ENCODE results near the gene RNF182. TPM values are rescaled to one million over a fixed set of nuclear protein-coding genes. Genes with fewer than 3 reads are reported as not detected.
"Not testable (repeated sequence)": the region's sequence is repeated elsewhere in the genome, so short reads cannot be mapped to it uniquely, and the experiment has no call there.

The RNF182 gene
- total RNA-seq, 2 donors from 2014 or later, result 0.24 to 0.37 TPM

DNA sequence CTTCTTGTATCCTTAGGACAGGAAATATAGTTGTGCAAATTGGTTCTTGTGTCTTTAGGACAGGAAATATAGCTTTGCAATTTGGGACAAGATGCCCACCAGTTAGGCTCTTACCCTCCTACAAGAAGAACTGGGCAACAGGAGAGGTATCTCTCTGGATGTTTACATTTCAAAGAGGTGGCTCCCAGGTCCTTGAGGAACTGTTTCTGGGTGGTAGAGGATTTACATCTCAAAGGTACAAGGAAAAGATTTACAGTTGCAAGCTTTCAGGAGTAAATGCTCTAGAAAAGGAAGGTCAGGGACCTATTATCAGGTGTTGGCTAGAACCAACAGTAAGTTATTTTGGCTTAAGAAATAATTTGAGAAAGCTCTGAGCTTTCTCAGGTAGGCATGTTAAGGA, 19.2 kb downstream of the RNF182 start:
- intact Hi-C loops (cut with DNase I), result no loop called here
- no peak for DNase-seq (ENCODE audit: low spot score)

GRCh38 chr6:13946506-13946905, 21.8 kb downstream of the RNF182 start:
- intact Hi-C loops (cut with DNase I), result no loop called here
- no peak for DNase-seq (ENCODE audit: low spot score)

DNA sequence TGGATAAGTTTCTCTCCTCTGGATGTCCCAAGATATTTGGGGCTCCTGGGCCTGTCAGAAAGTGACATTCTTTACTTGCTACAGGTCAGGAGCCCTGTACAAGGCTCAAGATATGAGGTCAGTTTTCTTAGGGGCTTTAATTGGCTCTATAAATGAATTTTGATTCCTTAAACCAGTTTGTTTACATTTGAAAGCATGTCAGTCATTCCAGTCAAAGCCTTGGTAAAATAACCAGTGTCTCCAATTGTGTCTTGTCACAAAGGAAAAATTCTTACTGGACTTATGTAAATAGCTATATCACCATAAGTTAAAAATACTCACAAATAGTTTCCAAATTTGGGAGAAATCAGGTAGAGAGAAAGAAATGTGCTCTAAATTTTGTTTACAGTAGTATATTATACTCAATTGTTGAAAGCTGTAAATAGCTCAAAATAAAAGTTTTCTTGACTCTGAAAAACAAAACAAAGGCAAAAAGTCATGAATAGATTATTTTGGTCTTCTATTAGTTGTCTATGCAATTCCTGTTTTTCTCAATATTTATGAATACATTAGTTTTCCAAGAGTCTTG, 22.9 kb downstream of the RNF182 start:
- intact Hi-C loops (cut with DNase I), result no loop called here
- no peak for DNase-seq (ENCODE audit: low spot score)

DNA sequence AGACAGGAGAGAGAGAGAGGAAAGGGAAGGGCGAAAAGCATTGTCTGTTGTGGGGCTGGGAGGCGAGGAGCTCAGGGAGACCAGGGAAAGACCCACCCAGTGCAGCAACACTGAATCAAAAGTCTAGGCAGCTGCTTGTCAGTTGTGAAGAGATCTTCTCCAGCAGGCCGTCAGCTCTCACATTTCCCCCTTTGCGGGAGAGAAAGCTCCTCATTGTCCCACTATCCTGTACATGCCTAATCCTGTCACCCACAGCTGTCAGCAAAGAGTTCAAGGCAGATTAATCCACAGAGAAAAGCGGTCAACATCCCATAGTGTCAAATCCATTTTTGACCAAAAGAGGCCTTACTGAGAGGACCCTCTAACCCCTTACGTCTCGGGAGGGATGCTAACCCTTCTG, 27.3 kb downstream of the RNF182 start:
- intact Hi-C loops (cut with DNase I), result no loop called here
- no peak for DNase-seq (ENCODE audit: low spot score)

DNA sequence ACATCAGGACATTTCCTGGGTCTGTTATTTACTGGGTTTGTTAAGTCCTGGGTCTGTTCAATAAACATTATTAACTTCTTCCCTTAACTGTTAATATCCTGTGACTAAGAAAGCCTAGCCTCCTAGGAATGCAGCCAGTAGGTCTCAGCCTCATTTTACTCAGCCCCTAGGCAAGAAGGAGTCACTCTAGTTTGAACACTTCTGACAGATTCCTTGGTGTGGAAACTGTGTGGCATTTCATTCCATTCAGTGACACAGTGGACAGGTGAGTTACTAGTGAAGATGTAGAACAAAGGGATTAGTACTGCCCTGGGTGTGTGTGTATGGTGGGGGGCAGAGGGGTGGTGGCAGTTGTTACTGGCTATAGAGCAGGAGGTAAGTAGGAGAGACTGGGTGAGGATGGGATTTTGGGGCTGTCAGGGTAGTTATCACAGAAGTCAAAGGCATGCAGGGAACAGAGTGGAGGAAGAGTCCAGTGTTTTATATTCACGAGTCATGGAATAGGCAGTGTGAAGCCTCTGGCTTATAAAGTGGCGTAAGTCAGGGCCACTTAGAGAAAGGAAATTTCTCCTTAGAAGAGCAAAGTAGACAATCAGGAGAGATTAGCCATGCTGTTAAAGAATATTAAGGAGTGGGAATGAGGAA, 28.4 kb downstream of the RNF182 start:
- no peak for DNase-seq (ENCODE audit: low spot score)
- intact Hi-C loops (cut with DNase I), result no loop called here

DNA sequence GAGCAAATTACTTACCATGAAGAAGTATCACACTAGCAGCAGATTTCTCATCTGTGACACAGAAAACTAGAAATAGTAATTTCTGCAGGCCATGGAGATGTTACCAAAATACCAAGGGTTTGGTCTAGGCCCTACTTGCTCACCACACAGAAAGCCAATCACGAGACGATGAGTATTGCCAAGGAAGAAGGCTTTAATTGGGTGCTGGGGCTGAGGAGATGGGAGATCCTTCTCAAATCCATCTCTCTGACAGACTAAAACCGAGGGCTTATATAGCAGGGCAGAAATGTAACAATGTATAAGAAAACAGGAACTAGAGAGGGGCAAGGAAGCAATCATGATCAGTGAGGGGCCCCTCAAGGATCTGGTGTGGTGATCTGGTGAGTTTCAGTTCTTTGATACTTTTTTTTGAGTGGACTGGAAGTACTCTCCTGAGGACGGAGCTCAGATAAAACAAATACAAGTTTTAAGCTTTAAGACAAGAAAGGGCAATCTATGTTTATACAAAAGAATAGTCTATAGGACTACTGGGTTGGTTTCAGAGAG, 40.9 kb downstream of the RNF182 start:
- DNase-seq (ENCODE audit: low spot score), result no peak
- intact Hi-C loops (cut with DNase I), result no loop called here

DNA sequence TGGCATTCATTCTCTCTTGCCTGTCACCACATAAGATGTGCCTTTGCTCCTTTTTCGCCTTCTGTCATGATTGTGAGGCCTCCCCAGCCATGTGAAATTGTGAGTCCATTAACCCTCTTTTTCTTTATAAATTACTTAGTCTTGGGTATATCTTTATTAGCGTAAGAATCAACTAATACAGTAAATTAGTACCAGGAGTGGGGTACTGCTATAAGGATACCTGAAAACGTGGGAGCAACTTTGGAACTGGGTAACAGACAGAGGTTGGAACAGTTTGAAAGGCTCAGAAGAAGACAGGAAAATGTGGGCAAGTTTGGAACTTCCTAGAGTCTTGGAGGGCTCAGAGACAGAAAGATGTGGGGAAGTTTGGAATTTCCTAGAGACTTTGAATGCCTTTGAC, 46.6 kb downstream of the RNF182 start:
- no peak for DNase-seq (ENCODE audit: low spot score)
- intact Hi-C loops (cut with DNase I), result no loop called here

- intact Hi-C loops (cut with DNase I); DNase-seq (ENCODE audit: low spot score): not testable (repeated sequence)
These were observed 47.9 kb downstream of the RNF182 start for GRCh38 chr6:13972602-13973001.

- intact Hi-C loops (cut with DNase I); DNase-seq (ENCODE audit: low spot score): not testable (repeated sequence)
These were observed 48.7 kb downstream of the RNF182 start for GRCh38 chr6:13973422-13973821.

DNA sequence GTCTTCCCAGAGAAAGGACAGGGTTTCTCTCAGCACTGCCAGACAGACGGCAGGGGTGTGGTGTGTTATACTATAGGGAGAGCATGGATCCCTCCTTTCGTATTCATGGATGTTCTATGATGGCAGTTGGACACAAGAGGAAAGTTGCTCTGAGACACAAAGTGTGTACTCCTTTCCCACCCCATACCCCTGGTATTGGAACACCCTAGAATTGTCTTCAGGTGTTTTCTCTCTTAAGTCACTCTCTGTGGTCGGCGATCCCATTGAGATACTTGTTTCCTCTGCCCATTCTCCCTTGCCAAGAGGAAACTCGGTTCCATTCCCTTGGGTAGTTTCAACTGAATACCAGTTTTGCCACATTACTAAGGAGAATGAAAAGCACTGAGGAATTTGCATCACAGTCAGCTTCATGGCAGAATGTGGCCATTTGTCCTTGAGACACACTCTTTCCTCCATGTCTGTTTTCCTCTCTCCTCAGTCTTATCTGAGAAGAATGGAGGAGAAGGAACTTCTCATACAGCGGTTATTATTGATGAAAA, 53.4 kb downstream of the RNF182 start:
- DNase-seq (ENCODE audit: low spot score), result no peak
- intact Hi-C loops (cut with DNase I), result no loop called here

- no peak for DNase-seq (ENCODE audit: low spot score)
- intact Hi-C loops (cut with DNase I), result no loop called here
These were observed 54.0 kb downstream of the RNF182 start for GRCh38 chr6:13978787-13979186.

GRCh38 chr6:13979284-13980171, 54.8 kb downstream of the RNF182 start:
- DNase-seq (ENCODE audit: low spot score), result no peak
- intact Hi-C loops (cut with DNase I), result no loop called here

DNA sequence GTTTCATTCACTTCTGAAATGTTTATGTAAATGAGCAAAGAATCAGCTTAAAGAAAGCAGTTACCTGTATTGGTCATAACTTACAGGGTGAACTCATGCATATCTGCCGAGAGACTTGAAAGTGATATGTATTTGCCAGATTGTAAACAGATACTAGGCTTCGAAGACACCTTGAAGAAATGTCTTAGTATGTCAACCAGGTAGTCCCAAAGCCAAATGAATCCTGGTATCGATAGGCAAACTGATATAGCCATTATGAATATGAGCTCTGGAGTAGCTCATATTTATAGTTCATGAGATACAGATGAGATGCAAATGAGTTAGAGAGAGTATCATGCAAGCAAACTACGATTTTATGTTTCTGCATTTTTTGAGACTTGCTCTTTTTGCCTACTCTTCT, 55.8 kb downstream of the RNF182 start:
- DNase-seq (ENCODE audit: low spot score), result no peak
- intact Hi-C loops (cut with DNase I), result no loop called here

GRCh38 chr6:13985663-13986325, 61.0 kb downstream of the RNF182 start:
- DNase-seq (ENCODE audit: low spot score), result no peak

DNA sequence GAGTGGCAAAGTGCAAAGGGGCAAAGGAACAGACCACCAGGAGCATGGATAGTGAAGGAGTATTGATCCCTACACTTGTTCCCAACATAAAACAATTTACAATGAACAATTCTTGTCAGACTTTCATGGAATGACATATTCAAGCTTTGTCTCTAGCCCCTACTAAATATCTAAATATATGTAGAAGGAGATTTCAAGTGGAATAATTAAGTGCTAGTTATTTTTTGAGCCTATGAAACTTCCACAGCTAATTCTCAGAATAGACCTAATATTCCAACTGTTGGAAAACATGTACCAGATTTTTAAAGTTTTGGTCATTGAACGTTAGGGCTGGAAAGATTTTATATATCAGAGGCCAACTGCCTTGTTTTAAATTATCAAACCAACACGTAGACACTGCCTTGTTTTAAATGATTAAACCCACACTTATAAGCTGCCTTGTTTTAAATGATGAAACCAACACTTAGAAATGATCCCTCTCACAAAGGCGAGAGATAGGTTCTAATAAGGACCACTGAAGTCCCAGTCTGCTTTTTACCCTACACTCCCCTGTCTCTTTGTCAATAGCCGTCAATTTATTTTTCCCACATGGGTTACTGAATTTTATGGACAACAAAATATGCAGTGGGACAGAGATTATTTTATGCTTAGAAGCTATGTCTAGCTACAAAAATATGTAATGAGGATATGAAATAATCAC, 62.1 kb downstream of the RNF182 start:
- intact Hi-C loops (cut with DNase I), result no loop called here
- DNase-seq (ENCODE audit: low spot score), result no peak

More at GRCh38 chr6:13985663-13986325, 61.0 kb downstream of the RNF182 start:
- intact Hi-C loops (cut with DNase I), result no loop called here

GRCh38 chr6:13987400-13987865, 62.7 kb downstream of the RNF182 start:
- intact Hi-C loops (cut with DNase I), result no loop called here
- no peak for DNase-seq (ENCODE audit: low spot score)

GRCh38 chr6:13988049-13988738, 63.4 kb downstream of the RNF182 start:
- intact Hi-C loops (cut with DNase I), result no loop called here
- DNase-seq (ENCODE audit: low spot score), result no peak

DNA sequence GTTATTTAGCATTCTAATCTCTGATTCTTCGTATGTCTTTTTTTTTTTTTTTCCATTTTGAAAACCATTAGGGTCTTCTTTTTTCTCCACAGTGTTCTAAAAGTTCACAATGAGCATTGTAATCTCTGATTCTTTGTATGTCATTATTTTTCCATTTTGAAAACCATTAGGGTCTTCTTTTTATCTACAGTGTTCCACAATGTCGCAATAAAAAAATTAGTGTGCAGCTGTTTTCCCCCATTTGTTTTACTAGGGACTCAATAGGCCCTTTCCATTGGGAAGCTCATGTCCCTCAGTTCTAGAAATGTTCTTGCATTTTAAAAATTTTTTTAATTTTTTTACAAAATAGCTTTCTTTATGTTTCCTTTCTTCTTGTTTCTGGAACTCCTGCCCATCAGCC, 64.2 kb downstream of the RNF182 start:
- no peak for DNase-seq (ENCODE audit: low spot score)
- intact Hi-C loops (cut with DNase I), result no loop called here
